GM18951 (cell line): ENCODE results near the gene PDE8A.

Experiments
- POLR2A ChIP-seq: IDR thresholded peaks from 4 replicates; pipeline ENCODE4 v1.6.1; 2011; ENCODE audit warnings: mild to moderate bottlenecking; ENCODE audit not compliant: insufficient read length, insufficient read depth; ENCODE audit errors: extremely low read depth
- in situ Hi-C: fragments of 300-500 bp; cut with MboI; formaldehyde crosslinking; loops from one replicate; pipeline ENCODE4 v1.12.0; 2022; ENCODE audit warnings: low sequenced_read_pairs, mixed read lengths, inconsistent platforms; ENCODE audit not compliant: unreplicated experiment

The PDE8A gene

GRCh38 chr15:85014932-85015331 is 33.3 kb downstream of the PDE8A start:
- in situ Hi-C loops: no loop called here
- TF ChIP-seq POLR2A: no peak

- in situ Hi-C loops: no loop called here
- TF ChIP-seq POLR2A: no peak
These were observed 34.6 kb downstream of the PDE8A start for GRCh38 chr15:85016275-85016674.

GRCh38 chr15:85019815-85020590 is 38.3 kb downstream of the PDE8A start:
- in situ Hi-C loops: no loop called here
- TF ChIP-seq POLR2A: no peak

- in situ Hi-C loops: no loop called here
- TF ChIP-seq POLR2A: no peak
These were observed 39.8 kb downstream of the PDE8A start for GRCh38 chr15:85021409-85021808.

- in situ Hi-C loops: no loop called here
- no peak for TF ChIP-seq POLR2A
These were observed 41.3 kb downstream of the PDE8A start for GRCh38 chr15:85022860-85023403.

- no peak for TF ChIP-seq POLR2A
- in situ Hi-C loops: no loop called here
These were observed 42.3 kb downstream of the PDE8A start for GRCh38 chr15:85024003-85024402.

- in situ Hi-C loops: no loop called here
- no peak for TF ChIP-seq POLR2A
These were observed 43.1 kb downstream of the PDE8A start for GRCh38 chr15:85024509-85025336.

GRCh38 chr15:85025516-85026251 is 44.0 kb downstream of the PDE8A start:
- in situ Hi-C loops: no loop called here
- no peak for TF ChIP-seq POLR2A

GRCh38 chr15:85026304-85027032 is 44.8 kb downstream of the PDE8A start:
- in situ Hi-C loops: no loop called here
- TF ChIP-seq POLR2A: no peak

GRCh38 chr15:85027033-85027380 is 45.4 kb downstream of the PDE8A start:
- in situ Hi-C loops: no loop called here

GRCh38 chr15:85027421-85027820 is 45.8 kb downstream of the PDE8A start:
- in situ Hi-C loops: no loop called here
- TF ChIP-seq POLR2A: no peak

More at GRCh38 chr15:85027033-85027380, 45.4 kb downstream of the PDE8A start:
- TF ChIP-seq POLR2A: no peak

- TF ChIP-seq POLR2A: no peak
- in situ Hi-C loops: no loop called here
These were observed 46.8 kb downstream of the PDE8A start for GRCh38 chr15:85028416-85028815.
